ENCODE results near the gene CPVL.

Gene CPVL

DNA sequence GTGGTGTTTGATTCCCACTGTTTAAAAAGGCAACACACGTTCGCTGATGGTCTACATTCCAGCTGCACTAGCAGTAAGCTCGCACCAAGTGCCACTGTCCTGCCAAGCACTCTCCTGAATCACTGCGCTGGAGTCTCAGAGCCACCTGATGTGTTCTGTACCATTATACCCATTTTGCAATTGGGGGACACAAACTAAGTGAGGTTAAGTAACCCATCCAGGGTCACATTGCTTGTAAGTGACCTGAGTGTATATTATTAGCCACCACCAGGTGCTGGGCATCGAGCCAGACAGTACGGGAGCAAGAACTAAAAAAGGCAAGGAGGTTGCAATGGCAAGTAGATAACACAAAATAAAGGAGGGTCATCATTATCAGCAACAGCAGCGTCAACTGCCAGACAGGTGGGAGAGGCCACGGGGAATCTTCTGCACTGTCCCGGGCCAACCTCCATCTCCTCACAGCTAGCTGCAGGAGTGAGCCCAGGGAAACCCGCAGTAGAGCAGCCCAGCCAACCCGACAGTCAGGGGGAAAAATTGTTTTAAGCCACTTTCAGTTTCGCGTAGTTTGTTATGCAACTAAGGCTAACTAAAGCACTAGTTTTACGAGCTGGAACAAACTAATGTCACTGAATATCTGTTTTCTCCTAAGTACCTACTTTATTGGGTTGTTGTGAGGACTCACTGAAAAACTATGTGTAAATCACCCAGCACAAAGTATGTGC, 712 bp upstream of the CPVL start:
- CTCF ChIA-PET: interaction anchor here (0.6 to 1.8 kb wide), 8 partner anchors 10 to 220 kb away, joined by 3 to 9 read pairs (median 4); no protein-coding TSS in a partner anchor
- Histone ChIP-seq H3K36me3 (ENCODE audit: control insufficient read depth in 2 of 2, insufficient read depth in 1 of 2, low read length in 2 of 2) (peaks cover 2 to 3% of the 10 kb centered on the region in 2 experiments; a peak in 2 of 3 replicates), H3K27ac (ENCODE audit: extremely low read depth, low read depth, low read length) (peak overlapping the region; percentile 80; the same call in 1 of the 2 replicates), H3K4me3 (ENCODE audit: low read depth, low read length) (peak overlapping the region; percentile 82), H3K9me3 (ENCODE audit: control insufficient read depth, insufficient read depth, low read depth, low read length) (no peaks in the 10 kb centered on the region), H3K4me1 (ENCODE audit: control insufficient read depth, insufficient read depth, low read length) (no peaks in the 10 kb centered on the region)
- POLR2A ChIA-PET: interaction anchor here (0.6 to 1.6 kb wide), 4 partner anchors 17 to 1242 kb away, joined by 3 to 6 read pairs (median 3); no protein-coding TSS in a partner anchor
- TF ChIP-seq ZNF555 (tag by site-specific recombination; conservative IDR thresholded peaks at IDR 0.05): no peak
- TF ChIP-seq ZNF473 (tag by site-specific recombination; IDR thresholded peaks at IDR 0.05): no peak
- TF ChIP-seq ZNF350 (tag by site-specific recombination; IDR thresholded peaks at IDR 0.05): no peak
- TF ChIP-seq, protein P1, sequence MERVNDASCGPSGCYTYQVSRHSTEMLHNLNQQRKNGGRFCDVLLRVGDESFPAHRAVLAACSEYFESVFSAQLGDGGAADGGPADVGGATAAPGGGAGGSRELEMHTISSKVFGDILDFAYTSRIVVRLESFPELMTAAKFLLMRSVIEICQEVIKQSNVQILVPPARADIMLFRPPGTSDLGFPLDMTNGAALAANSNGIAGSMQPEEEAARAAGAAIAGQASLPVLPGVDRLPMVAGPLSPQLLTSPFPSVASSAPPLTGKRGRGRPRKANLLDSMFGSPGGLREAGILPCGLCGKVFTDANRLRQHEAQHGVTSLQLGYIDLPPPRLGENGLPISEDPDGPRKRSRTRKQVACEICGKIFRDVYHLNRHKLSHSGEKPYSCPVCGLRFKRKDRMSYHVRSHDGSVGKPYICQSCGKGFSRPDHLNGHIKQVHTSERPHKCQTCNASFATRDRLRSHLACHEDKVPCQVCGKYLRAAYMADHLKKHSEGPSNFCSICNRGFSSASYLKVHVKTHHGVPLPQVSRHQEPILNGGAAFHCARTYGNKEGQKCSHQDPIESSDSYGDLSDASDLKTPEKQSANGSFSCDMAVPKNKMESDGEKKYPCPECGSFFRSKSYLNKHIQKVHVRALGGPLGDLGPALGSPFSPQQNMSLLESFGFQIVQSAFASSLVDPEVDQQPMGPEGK (tag by site-specific recombination; IDR thresholded peaks at IDR 0.05): no peak
- TF ChIP-seq SCRT1 (tag by site-specific recombination; IDR thresholded peaks at IDR 0.05; ENCODE audit: borderline replicate concordance): no peak
- TF ChIP-seq IKZF3 (tag by site-specific recombination; IDR thresholded peaks at IDR 0.05): no peak
- no peak for TF ChIP-seq ZNF133 (tag by site-specific recombination; IDR thresholded peaks at IDR 0.05)
- no peak for TF ChIP-seq ZFHX2 (tag by site-specific recombination; conservative IDR thresholded peaks at IDR 0.05)
- no peak for TF ChIP-seq BCL11B (tag by site-specific recombination; IDR thresholded peaks at IDR 0.05; ENCODE audit: low read depth)
- no peak for TF ChIP-seq KLF10 (tag by site-specific recombination; IDR thresholded peaks at IDR 0.05)
- TF ChIP-seq, protein P2, sequence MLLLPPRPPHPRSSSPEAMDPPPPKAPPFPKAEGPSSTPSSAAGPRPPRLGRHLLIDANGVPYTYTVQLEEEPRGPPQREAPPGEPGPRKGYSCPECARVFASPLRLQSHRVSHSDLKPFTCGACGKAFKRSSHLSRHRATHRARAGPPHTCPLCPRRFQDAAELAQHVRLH (tag by site-specific recombination; IDR thresholded peaks at IDR 0.05): no peak
- TF ChIP-seq ZNF138 (tag by site-specific recombination; IDR thresholded peaks at IDR 0.05; ENCODE audit: borderline replicate concordance): no peak
- TF ChIP-seq ZNF830 (tag by site-specific recombination; IDR thresholded peaks at IDR 0.05; ENCODE audit: low read depth): no peak
- no peak; the same call in 1 of the 2 replicates for TF ChIP-seq PRDM1 (tag by site-specific recombination; IDR thresholded peaks at IDR 0.05)
- TF ChIP-seq ZNF132 (tag by site-specific recombination; IDR thresholded peaks at IDR 0.05; ENCODE audit: borderline replicate concordance): no peak
- TF ChIP-seq, protein P3, sequence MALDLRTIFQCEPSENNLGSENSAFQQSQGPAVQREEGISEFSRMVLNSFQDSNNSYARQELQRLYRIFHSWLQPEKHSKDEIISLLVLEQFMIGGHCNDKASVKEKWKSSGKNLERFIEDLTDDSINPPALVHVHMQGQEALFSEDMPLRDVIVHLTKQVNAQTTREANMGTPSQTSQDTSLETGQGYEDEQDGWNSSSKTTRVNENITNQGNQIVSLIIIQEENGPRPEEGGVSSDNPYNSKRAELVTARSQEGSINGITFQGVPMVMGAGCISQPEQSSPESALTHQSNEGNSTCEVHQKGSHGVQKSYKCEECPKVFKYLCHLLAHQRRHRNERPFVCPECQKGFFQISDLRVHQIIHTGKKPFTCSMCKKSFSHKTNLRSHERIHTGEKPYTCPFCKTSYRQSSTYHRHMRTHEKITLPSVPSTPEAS (tag by site-specific recombination; IDR thresholded peaks at IDR 0.05): no peak
- TF ChIP-seq, protein P4, sequence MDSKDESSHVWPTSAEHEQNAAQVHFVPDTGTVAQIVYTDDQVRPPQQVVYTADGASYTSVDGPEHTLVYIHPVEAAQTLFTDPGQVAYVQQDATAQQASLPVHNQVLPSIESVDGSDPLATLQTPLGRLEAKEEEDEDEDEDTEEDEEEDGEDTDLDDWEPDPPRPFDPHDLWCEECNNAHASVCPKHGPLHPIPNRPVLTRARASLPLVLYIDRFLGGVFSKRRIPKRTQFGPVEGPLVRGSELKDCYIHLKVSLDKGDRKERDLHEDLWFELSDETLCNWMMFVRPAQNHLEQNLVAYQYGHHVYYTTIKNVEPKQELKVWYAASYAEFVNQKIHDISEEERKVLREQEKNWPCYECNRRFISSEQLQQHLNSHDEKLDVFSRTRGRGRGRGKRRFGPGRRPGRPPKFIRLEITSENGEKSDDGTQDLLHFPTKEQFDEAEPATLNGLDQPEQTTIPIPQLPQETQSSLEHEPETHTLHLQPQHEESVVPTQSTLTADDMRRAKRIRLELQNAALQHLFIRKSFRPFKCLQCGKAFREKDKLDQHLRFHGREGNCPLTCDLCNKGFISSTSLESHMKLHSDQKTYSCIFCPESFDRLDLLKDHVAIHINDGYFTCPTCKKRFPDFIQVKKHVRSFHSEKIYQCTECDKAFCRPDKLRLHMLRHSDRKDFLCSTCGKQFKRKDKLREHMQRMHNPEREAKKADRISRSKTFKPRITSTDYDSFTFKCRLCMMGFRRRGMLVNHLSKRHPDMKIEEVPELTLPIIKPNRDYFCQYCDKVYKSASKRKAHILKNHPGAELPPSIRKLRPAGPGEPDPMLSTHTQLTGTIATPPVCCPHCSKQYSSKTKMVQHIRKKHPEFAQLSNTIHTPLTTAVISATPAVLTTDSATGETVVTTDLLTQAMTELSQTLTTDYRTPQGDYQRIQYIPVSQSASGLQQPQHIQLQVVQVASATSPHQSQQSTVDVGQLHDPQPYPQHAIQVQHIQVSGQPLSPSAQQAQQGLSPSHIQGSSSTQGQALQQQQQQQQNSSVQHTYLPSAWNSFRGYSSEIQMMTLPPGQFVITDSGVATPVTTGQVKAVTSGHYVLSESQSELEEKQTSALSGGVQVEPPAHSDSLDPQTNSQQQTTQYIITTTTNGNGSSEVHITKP (tag by site-specific recombination; IDR thresholded peaks at IDR 0.05): peak; percentile 64; the same call in 1 of the 2 replicates
- TF ChIP-seq, protein P5, sequence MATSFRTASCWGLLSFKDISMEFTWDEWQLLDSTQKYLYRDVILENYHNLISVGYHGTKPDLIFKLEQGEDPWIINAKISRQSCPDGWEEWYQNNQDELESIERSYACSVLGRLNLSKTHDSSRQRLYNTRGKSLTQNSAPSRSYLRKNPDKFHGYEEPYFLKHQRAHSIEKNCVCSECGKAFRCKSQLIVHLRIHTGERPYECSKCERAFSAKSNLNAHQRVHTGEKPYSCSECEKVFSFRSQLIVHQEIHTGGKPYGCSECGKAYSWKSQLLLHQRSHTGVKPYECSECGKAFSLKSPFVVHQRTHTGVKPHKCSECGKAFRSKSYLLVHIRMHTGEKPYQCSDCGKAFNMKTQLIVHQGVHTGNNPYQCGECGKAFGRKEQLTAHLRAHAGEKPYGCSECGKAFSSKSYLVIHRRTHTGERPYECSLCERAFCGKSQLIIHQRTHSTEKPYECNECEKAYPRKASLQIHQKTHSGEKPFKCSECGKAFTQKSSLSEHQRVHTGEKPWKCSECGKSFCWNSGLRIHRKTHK (tag by site-specific recombination; IDR thresholded peaks at IDR 0.05): no peak
- no peak for TF ChIP-seq ZNF184 (tag by site-specific recombination; IDR thresholded peaks at IDR 0.05)
- TF ChIP-seq ZNF121 (tag by site-specific recombination; IDR thresholded peaks at IDR 0.05): no peak
- no peak for TF ChIP-seq ZBTB21 (tag by site-specific recombination; IDR thresholded peaks at IDR 0.05)
- TF ChIP-seq ZNF366 (tag by site-specific recombination; conservative IDR thresholded peaks at IDR 0.05): peak; percentile 41; the same call in 1 of the 2 replicates
- no peak for TF ChIP-seq ZFP37 (tag by site-specific recombination; IDR thresholded peaks at IDR 0.05)
- TF ChIP-seq, protein P6, sequence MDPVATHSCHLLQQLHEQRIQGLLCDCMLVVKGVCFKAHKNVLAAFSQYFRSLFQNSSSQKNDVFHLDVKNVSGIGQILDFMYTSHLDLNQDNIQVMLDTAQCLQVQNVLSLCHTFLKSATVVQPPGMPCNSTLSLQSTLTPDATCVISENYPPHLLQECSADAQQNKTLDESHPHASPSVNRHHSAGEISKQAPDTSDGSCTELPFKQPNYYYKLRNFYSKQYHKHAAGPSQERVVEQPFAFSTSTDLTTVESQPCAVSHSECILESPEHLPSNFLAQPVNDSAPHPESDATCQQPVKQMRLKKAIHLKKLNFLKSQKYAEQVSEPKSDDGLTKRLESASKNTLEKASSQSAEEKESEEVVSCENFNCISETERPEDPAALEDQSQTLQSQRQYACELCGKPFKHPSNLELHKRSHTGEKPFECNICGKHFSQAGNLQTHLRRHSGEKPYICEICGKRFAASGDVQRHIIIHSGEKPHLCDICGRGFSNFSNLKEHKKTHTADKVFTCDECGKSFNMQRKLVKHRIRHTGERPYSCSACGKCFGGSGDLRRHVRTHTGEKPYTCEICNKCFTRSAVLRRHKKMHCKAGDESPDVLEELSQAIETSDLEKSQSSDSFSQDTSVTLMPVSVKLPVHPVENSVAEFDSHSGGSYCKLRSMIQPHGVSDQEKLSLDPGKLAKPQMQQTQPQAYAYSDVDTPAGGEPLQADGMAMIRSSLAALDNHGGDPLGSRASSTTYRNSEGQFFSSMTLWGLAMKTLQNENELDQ (tag by site-specific recombination; IDR thresholded peaks at IDR 0.05; ENCODE audit: low read depth): no peak
- no peak for TF ChIP-seq ZNF155 (tag by site-specific recombination; IDR thresholded peaks at IDR 0.05)
- no peak for TF ChIP-seq KLF9 (tag by site-specific recombination; IDR thresholded peaks at IDR 0.05; ENCODE audit: low read depth)
- no peak for TF ChIP-seq ZNF324 (tag by site-specific recombination; IDR thresholded peaks at IDR 0.05)

Measured in HEK293 (cell line).